Tibial nerve (tissue), 4 donors: Measurements from ENCODE around the gene PSMB3. TPM values are rescaled to one million over a fixed set of nuclear protein-coding genes. Genes with fewer than 3 reads are reported as not detected.
"Not testable (repeated sequence)": the region's sequence is repeated elsewhere in the genome, so short reads cannot be mapped to it uniquely, and the experiment has no call there.

Source experiments
- DNase-seq, 2 donors: peaks; one replicate each; pipeline ENCODE4 v3.0.0-alpha.2; 2019; ENCODE audit warnings: low spot score in 2 of 2
- H3K27ac ChIP-seq, 4 donors: fragments of 200-600 bp; sonication (generic) in 3 of 4; one replicate each; pipeline ENCODE4 v1.5.1; 2017 to 2019; ENCODE audit warnings: mild to moderate bottlenecking in 1 of 4
- H3K27me3 ChIP-seq, 2 donors: fragments of 200-600 bp; sonication (generic) in 1 of 2; one replicate each; pipeline versions ENCODE4 v1.5.1 to v1.6.0; 2017 to 2019
- H3K36me3 ChIP-seq, 3 donors: fragments of 200-600 bp; sonication (generic); one replicate each; pipeline ENCODE4 v1.5.1; 2018 to 2019
- H3K4me1 ChIP-seq, 4 donors: fragments of 200-600 bp; sonication (generic) in 3 of 4; one replicate each; pipeline ENCODE4 v1.5.1; 2017 to 2019
- H3K4me3 ChIP-seq, 4 donors: fragments of 200-600 bp; sonication (generic) in 3 of 4; one replicate each; pipeline ENCODE4 v1.5.1; 2017 to 2019; ENCODE audit warnings: mild to moderate bottlenecking in 1 of 4, moderate library complexity in 1 of 4
- H3K9me3 ChIP-seq, 4 donors: fragments of 200-600 bp; sonication (generic) in 3 of 4; one replicate each; pipeline ENCODE4 v1.5.1; 2017 to 2019
- EP300 ChIP-seq, 2 donors: sonication (generic); formaldehyde crosslinking; IDR thresholded peaks; one replicate each; pipeline ENCODE4 v1.6.1; 2017; ENCODE audit warnings: antibody characterized with exemption in 2 of 2, mild to moderate bottlenecking in 1 of 2
- POLR2A ChIP-seq, 2 donors: fragments of 450-650 bp; IDR thresholded peaks; one replicate each; pipeline ENCODE4 v1.6.1; 2017; ENCODE audit warnings: antibody characterized with exemption in 2 of 2, mild to moderate bottlenecking in 2 of 2, moderate library complexity in 2 of 2
- WGBS, 2 donors: methylation state at CpG; one replicate each; pipeline ENCODE4 v1.1.5; 2018; 5-methylcytosine and 5-hydroxymethylcytosine counted together
- total RNA-seq, 4 donors: library from RNA; depleted of rRNA; stranded (reverse); fragments of >200 nt; gene quantifications; one replicate each; pipeline ENCODE4 v1.1.0, GENCODE V29; 2016
- TF ChIP-seq, protein P1 (sequence below), 5 experiments: fragments of 200-600 bp in 3 of 5; fragments of 450-650 bp in 2 of 5; sonication (generic) in 3 of 5; IDR thresholded peaks; one replicate each; pipeline ENCODE4 v1.5.1; 2016 to 2019; ENCODE audit warnings: antibody characterized with exemption in 5 of 5, mild to moderate bottlenecking in 3 of 5, moderate library complexity in 2 of 5

The PSMB3 gene
- total RNA-seq, 4 donors from 2014 or later = 88.8 to 146 (median 141) TPM

DNA sequence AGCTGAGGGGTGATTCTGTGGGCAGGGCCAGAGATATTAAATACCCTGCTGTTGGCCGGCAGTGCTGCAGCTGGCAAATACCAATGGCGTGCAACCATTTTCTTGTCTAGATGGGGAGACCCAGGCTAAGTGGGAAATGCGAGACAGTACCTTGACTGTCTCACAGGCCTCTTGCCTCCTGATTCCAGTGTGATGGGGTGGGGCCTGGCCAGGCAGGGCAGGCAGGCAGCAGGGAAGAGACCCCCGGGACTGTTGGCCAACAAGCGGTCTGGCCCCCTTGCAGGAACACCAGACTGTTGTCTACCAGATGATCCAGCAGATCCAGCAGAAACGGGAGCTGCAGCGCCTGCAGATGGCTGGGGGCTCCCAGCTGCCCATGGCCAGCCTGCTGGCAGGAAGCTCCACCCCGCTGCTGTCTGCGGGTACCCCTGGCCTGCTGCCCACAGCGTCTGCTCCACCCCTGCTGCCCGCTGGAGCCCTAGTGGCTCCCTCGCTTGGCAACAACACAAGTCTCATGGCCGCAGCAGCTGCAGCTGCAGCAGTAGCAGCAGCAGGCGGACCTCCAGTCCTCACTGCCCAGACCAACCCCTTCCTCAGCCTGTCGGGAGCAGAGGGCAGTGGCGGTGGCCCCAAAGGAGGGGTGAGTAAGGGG lies 28.1 kb upstream of the PSMB3 start:
- no peak for TF ChIP-seq POLR2A (IDR thresholded peaks at IDR 0.05)
- peak in 1 of 2 donors; percentile 24 for TF ChIP-seq EP300 (IDR thresholded peaks at IDR 0.05)
- TF ChIP-seq, protein P1, sequence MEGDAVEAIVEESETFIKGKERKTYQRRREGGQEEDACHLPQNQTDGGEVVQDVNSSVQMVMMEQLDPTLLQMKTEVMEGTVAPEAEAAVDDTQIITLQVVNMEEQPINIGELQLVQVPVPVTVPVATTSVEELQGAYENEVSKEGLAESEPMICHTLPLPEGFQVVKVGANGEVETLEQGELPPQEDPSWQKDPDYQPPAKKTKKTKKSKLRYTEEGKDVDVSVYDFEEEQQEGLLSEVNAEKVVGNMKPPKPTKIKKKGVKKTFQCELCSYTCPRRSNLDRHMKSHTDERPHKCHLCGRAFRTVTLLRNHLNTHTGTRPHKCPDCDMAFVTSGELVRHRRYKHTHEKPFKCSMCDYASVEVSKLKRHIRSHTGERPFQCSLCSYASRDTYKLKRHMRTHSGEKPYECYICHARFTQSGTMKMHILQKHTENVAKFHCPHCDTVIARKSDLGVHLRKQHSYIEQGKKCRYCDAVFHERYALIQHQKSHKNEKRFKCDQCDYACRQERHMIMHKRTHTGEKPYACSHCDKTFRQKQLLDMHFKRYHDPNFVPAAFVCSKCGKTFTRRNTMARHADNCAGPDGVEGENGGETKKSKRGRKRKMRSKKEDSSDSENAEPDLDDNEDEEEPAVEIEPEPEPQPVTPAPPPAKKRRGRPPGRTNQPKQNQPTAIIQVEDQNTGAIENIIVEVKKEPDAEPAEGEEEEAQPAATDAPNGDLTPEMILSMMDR (IDR thresholded peaks at IDR 0.05) = no peak
- peaks cover 0 to 71% (median 40%) of the 10 kb centered on the region in 4 donors for H3K4me1 ChIP-seq
- H3K9me3 ChIP-seq = no peaks in the 10 kb centered on the region
- H3K27me3 ChIP-seq = no peaks in the 10 kb centered on the region
- H3K27ac ChIP-seq = peak overlapping the region in 3 of 4 donors; percentile 1 to 74 (median 56)
- peaks cover 0 to 65% (median 0%) of the 10 kb centered on the region in 3 donors for H3K36me3 ChIP-seq
- no peak for DNase-seq
- WGBS, 2 donors = 30 to 44% methylated on average over 10 to 16 of the region's 16 CpGs
- H3K4me3 ChIP-seq = no peak overlapping the region

DNA sequence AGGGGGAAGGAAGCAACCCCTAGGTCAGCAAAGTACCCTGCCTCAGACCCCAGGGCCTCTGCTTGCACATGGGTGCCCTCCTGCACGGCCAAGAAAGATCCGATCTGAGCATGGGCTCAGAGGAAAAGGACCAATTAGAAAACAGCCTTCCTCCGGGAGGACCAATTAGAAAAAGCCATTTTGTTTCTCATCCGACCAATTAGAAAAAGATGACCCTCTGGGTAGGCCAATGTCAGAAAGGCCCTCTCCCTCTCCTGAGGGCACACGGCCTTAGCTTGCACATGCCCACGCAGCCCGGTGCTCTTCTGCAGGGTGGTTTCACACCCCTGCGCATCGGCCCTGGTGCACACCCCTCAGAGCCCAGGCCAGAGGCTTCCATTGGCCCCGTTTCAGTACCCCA lies 27.5 kb upstream of the PSMB3 start:
- 49 to 55% methylated on average over 10 of the region's 10 CpGs for WGBS, 2 donors
- TF ChIP-seq POLR2A (IDR thresholded peaks at IDR 0.05) (no peak), EP300 (IDR thresholded peaks at IDR 0.05) (no peak)
- TF ChIP-seq, protein P1 (IDR thresholded peaks at IDR 0.05) = no peak
- Histone ChIP-seq H3K4me1 (peaks cover 0 to 69% (median 39%) of the 10 kb centered on the region in 4 donors), H3K36me3 (peaks cover 0 to 59% (median 0%) of the 10 kb centered on the region in 3 donors), H3K9me3 (no peaks in the 10 kb centered on the region), H3K27ac (peak overlapping the region in 3 of 4 donors; percentile 1 to 74 (median 56)), H3K27me3 (no peaks in the 10 kb centered on the region), H3K4me3 (no peak overlapping the region)
- no peak for DNase-seq

DNA sequence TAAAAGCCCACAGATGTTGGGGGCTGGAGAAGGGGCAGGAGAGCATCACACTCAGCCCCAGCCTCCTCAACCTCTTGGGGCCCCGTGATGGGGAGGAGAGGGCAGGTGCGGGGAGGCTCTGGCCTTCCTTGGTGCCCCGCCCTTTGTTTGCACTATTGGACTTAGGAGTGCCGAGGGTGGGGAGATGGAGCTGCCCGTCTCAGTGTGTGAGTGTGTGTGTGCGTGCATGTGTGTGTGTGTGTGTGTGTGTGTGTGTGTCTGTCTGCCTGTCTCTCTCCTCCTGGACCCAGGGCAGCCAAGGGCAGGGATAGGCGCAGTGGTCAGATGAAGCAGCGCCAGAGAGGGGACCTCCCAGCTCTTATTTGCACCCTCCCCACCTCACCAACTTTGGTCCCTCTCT lies 26.4 kb upstream of the PSMB3 start:
- not testable (repeated sequence) for H3K27me3 ChIP-seq, H3K9me3 ChIP-seq, DNase-seq, H3K4me3 ChIP-seq, H3K27ac ChIP-seq
- peaks cover 0 to 49% (median 0%) of the 10 kb centered on the region in 3 donors for H3K36me3 ChIP-seq
- peaks cover 0 to 65% (median 41%) of the 10 kb centered on the region in 4 donors for H3K4me1 ChIP-seq
- WGBS, 2 donors = 69 to 72% methylated on average over 4 to 7 of the region's 8 CpGs

DNA sequence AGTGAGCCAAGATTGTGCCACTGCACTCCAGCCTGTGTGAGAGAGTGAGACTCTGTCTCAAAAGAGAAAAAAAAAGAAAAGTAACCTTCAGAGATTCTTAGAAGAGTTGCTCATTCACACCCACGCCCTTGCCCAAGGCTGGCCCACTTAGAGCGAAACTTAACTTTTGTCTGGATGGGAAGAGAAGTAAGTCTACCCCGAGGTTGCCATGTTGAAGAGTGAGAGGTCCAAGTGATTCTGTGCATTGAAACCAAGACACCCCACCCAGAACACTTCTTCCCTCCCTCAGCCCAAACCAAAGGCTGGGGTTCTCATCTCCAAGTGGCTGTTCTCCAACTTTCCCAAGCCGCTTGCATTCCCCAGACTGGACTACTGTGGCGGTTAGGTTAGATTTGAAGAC lies 24.8 kb upstream of the PSMB3 start:
- peaks cover 0 to 42% (median 0%) of the 10 kb centered on the region in 3 donors for H3K36me3 ChIP-seq
- no peak overlapping the region for H3K27ac ChIP-seq
- no peak overlapping the region for H3K4me3 ChIP-seq
- peaks cover 0 to 68% (median 44%) of the 10 kb centered on the region in 4 donors for H3K4me1 ChIP-seq
- TF ChIP-seq EP300 (IDR thresholded peaks at IDR 0.05) = no peak
- TF ChIP-seq POLR2A (IDR thresholded peaks at IDR 0.05) = no peak
- TF ChIP-seq, protein P1 (IDR thresholded peaks at IDR 0.05) = no peak
- no peak for DNase-seq
- 83 to 86% methylated on average over 5 of the region's 5 CpGs for WGBS, 2 donors
- no peaks in the 10 kb centered on the region for H3K27me3 ChIP-seq
- no peaks in the 10 kb centered on the region for H3K9me3 ChIP-seq

GRCh38 chr17:38728290-38728831 lies 24.2 kb upstream of the PSMB3 start:
- H3K36me3 ChIP-seq = peaks cover 0 to 42% (median 0%) of the 10 kb centered on the region in 3 donors
- TF ChIP-seq, protein P1 (IDR thresholded peaks at IDR 0.05) = no peak
- no peak for TF ChIP-seq POLR2A (IDR thresholded peaks at IDR 0.05)
- TF ChIP-seq EP300 (IDR thresholded peaks at IDR 0.05) = peak in 1 of 2 donors; percentile 7
- no peaks in the 10 kb centered on the region for H3K9me3 ChIP-seq
- peak overlapping the region in 2 of 4 donors; percentile 90 to 91 for H3K27ac ChIP-seq
- peaks cover 0 to 75% (median 45%) of the 10 kb centered on the region in 4 donors for H3K4me1 ChIP-seq
- WGBS, 2 donors = 57 to 74% methylated on average over 8 of the region's 8 CpGs
- DNase-seq = no peak
- no peak overlapping the region for H3K4me3 ChIP-seq
- no peaks in the 10 kb centered on the region for H3K27me3 ChIP-seq
